GM12878 (cell line): Measurements from ENCODE around the gene DYTN. TPM values are rescaled to one million over a fixed set of nuclear protein-coding genes. Genes with fewer than 3 reads are reported as not detected.

ENCODE experiments used
- ASH2L ChIP-seq: fragments of 300-600, 200-600 bp; sonication (generic); IDR thresholded peaks from 2 replicates; pipeline ENCODE4 v1.6.1; 2017; ENCODE audit warnings: low read depth, mild to moderate bottlenecking, borderline replicate concordance
- EED ChIP-seq: sonication (generic); IDR thresholded peaks from 2 replicates; pipeline ENCODE4 v1.6.1; 2016; ENCODE audit warnings: antibody characterized with exemption, low read depth
- ESRRA ChIP-seq: IDR thresholded peaks from 2 replicates; pipeline ENCODE4 v1.6.1; 2012; ENCODE audit warnings: mild to moderate bottlenecking, low read length, improper control_type of control experiment
- FOS ChIP-seq: IDR thresholded peaks from 3 replicates; pipeline ENCODE4 v1.6.1; 2011; ENCODE audit warnings: borderline replicate concordance; ENCODE audit not compliant: insufficient read length; ENCODE audit errors: extremely low read depth
- LARP7 ChIP-seq: fragments of 450-650 bp; IDR thresholded peaks from 2 replicates; pipeline ENCODE4 v1.6.1; 2017; ENCODE audit warnings: mild to moderate bottlenecking
- MTA3 ChIP-seq: IDR thresholded peaks from 2 replicates; pipeline ENCODE4 v1.6.1; 2012; ENCODE audit warnings: low read length, inconsistent platforms, borderline replicate concordance
- NKRF ChIP-seq: fragments of 450-650 bp; conservative IDR thresholded peaks from 2 replicates; pipeline ENCODE4 v1.6.1; 2017; ENCODE audit warnings: mild to moderate bottlenecking, moderate library complexity
- POLR2AphosphoS5 ChIP-seq: IDR thresholded peaks from 2 replicates; pipeline ENCODE4 v1.6.1; 2011; ENCODE audit warnings: mild to moderate bottlenecking, low read length, inconsistent platforms
- RAD51 ChIP-seq: fragments of 450-650 bp; IDR thresholded peaks from 2 replicates; pipeline ENCODE4 v1.6.1; 2016; ENCODE audit warnings: moderate library complexity, mild to moderate bottlenecking, inconsistent platforms
- SMAD1 ChIP-seq: fragments of 450-650 bp; IDR thresholded peaks from 2 replicates; pipeline ENCODE4 v1.6.1; 2018; ENCODE audit warnings: mild to moderate bottlenecking, low read depth; ENCODE audit not compliant: partially characterized antibody
- SPI1 ChIP-seq: IDR thresholded peaks from 2 replicates; pipeline ENCODE4 v1.6.1; 2011; ENCODE audit warnings: low read depth, mild to moderate bottlenecking, low read length, moderate library complexity, borderline replicate concordance; ENCODE audit not compliant: insufficient read depth
- TAF1 ChIP-seq: IDR thresholded peaks from 2 replicates; pipeline ENCODE4 v1.6.1; 2011; ENCODE audit warnings: mild to moderate bottlenecking, low read depth, low read length, borderline replicate concordance
- ZBED1 ChIP-seq: IDR thresholded peaks from 2 replicates; pipeline ENCODE4 v1.6.1; 2016; ENCODE audit warnings: borderline replicate concordance
- ZBTB4 ChIP-seq: fragments of 450-650 bp; formaldehyde crosslinking; IDR thresholded peaks from 2 replicates; pipeline ENCODE4 v1.4.0; 2022; ENCODE audit warnings: mild to moderate bottlenecking, moderate library complexity
- ZNF274 ChIP-seq: IDR thresholded peaks from one replicate; pipeline ENCODE4 v1.8.0; 2011; ENCODE audit not compliant: insufficient read length, insufficient read depth
- ZNF384 ChIP-seq: IDR thresholded peaks from 2 replicates; pipeline ENCODE4 v1.6.1; 2012; ENCODE audit warnings: low read depth, mild to moderate bottlenecking, low read length, improper control_type of control experiment, borderline replicate concordance
- ZNF622 ChIP-seq: fragments of 450-650 bp; IDR thresholded peaks from 2 replicates; pipeline ENCODE4 v1.6.1; 2017; ENCODE audit warnings: mild to moderate bottlenecking, inconsistent platforms
- polyA plus RNA-seq, 11 experiments: library from polyadenylated mRNA; depleted of rRNA in 4 of 11; unstranded in 6 of 11; stranded (reverse) in 5 of 11; fragments of >200 nt; fragmentation: Nextera tagmentation in 4 of 11; fragmentation: Illumina TruSeq in 1 of 11; extraction: Ambion mirVana in 4 of 11; extraction: Trizol in 1 of 11; gene quantifications; 1 replicate in 1 of 11; 2 replicates in 10 of 11; pipeline versions ENCODE4 v1.2.1 to v1.2.3, GENCODE V29; 2011 to 2016; ENCODE audit warnings: inconsistent platforms in 2 of 11, missing spikeins in 2 of 11, low read depth in 1 of 11
- total RNA-seq, 4 experiments: library from RNA; depleted of rRNA in 3 of 4; stranded (reverse); fragments of >200 nt in 3 of 4; fragmentation: Illumina TruSeq in 1 of 4; extraction: Trizol in 1 of 4; gene quantifications; 2 replicates each; pipeline versions ENCODE4 v1.2.1 to v1.2.3, GENCODE V29; 2013 to 2021

DYTN gene
- total and polyA plus RNA-seq, 10 of the 15 experiments (the other 5 are each of a cell fraction or from before 2014, with no cell fraction given) = 0.02 to 0.32 (median 0.09) TPM; not detected in 3

- no peak for TF ChIP-seq ZBED1
- peak; percentile 59; the same call in 1 of the 2 replicates for TF ChIP-seq SPI1
- TF ChIP-seq LARP7 = no peak
- TF ChIP-seq ZNF384 = no peak
- TF ChIP-seq SMAD1 = no peak
- no peak for TF ChIP-seq NKRF
- no peak for TF ChIP-seq FOS
- no peak for TF ChIP-seq ZNF274
- TF ChIP-seq EED = no peak; the same call in 1 of the 2 replicates
- TF ChIP-seq ZNF622 = no peak
- TF ChIP-seq MTA3 = no peak
- TF ChIP-seq TAF1 = no peak
- TF ChIP-seq ESRRA = no peak
- no peak for TF ChIP-seq POLR2AphosphoS5
- TF ChIP-seq ZBTB4 (CRISPR knock-in tag) = no peak
- no peak for TF ChIP-seq RAD51
- TF ChIP-seq ASH2L = no peak
Measured at GRCh38 chr2:206713746-206714145, 4.5 kb downstream of the DYTN start (continued).
